Liver (tissue), 9 donors: ENCODE results near the gene SEC22A. TPM values are rescaled to one million over a fixed set of nuclear protein-coding genes. Genes with fewer than 3 reads are reported as not detected.

ENCODE experiments used
- DNase-seq: peaks from one replicate; pipeline ENCODE4 v3.0.0-alpha.2; 2017; ENCODE audit warnings: low spot score
- H3K27ac ChIP-seq, 2 donors: one replicate each; pipeline ENCODE4 v1.7.0; 2013; ENCODE audit warnings: inconsistent platforms in 2 of 2, low read length in 2 of 2, control low read depth in 1 of 2, low read depth in 1 of 2, mild to moderate bottlenecking in 1 of 2
- H3K27me3 ChIP-seq, 4 donors: one replicate each; pipeline versions ENCODE4 v1.6.1 to v1.7.0; 2013; ENCODE audit warnings: low read length in 3 of 4, inconsistent platforms in 1 of 4, mild to moderate bottlenecking in 1 of 4, moderate library complexity in 1 of 4; ENCODE audit not compliant: control insufficient read depth in 4 of 4, insufficient read depth in 4 of 4
- H3K36me3 ChIP-seq, 4 donors: one replicate each; pipeline versions ENCODE4 v1.6.1 to v1.7.0; 2013; ENCODE audit warnings: low read length in 3 of 4, mild to moderate bottlenecking in 3 of 4, low read depth in 1 of 4, moderate library complexity in 1 of 4; ENCODE audit not compliant: control insufficient read depth in 4 of 4, insufficient read depth in 3 of 4
- H3K4me1 ChIP-seq, 4 donors: one replicate each; pipeline versions ENCODE4 v1.6.1 to v1.7.0; 2013; ENCODE audit warnings: low read length in 3 of 4, mild to moderate bottlenecking in 3 of 4, moderate library complexity in 1 of 4; ENCODE audit not compliant: control insufficient read depth in 4 of 4, insufficient read depth in 4 of 4
- H3K4me3 ChIP-seq, 3 donors: one replicate each; pipeline versions ENCODE4 v1.6.1 to v1.7.0; 2013; ENCODE audit warnings: low read length in 3 of 3, control low read depth in 1 of 3, low read depth in 1 of 3, mild to moderate bottlenecking in 1 of 3
- H3K9ac ChIP-seq, 2 donors: one replicate each; pipeline ENCODE4 v1.7.0; 2013; ENCODE audit warnings: low read length in 2 of 2, mild to moderate bottlenecking in 2 of 2, moderate library complexity in 2 of 2, control low read depth in 1 of 2, low read depth in 1 of 2
- H3K9me3 ChIP-seq, 4 donors: one replicate each; pipeline versions ENCODE4 v1.6.1 to v1.7.0; 2013; ENCODE audit warnings: low read length in 3 of 4; ENCODE audit not compliant: control insufficient read depth in 4 of 4
- ATF3 ChIP-seq: IDR thresholded peaks from 2 replicates; pipeline ENCODE4 v1.6.1; 2016; ENCODE audit warnings: antibody characterized with exemption
- EGR1 ChIP-seq, 2 donors: IDR thresholded peaks; 2 replicates each; pipeline ENCODE4 v1.6.1; 2016 to 2018; ENCODE audit warnings: antibody characterized with exemption in 2 of 2, low read depth in 2 of 2
- FOXA1 ChIP-seq: IDR thresholded peaks from 2 replicates; pipeline ENCODE4 v1.6.1; 2016; ENCODE audit warnings: antibody characterized with exemption
- FOXA2 ChIP-seq: IDR thresholded peaks from 2 replicates; pipeline ENCODE4 v1.6.1; 2016; ENCODE audit warnings: antibody characterized with exemption
- GABPA ChIP-seq, 2 donors: IDR thresholded peaks in 1 of 2; conservative IDR thresholded peaks in 1 of 2; 2 replicates each; pipeline ENCODE4 v1.6.1; 2016; ENCODE audit warnings: antibody characterized with exemption in 2 of 2, mild to moderate bottlenecking in 1 of 2, moderate library complexity in 1 of 2
- HNF4A ChIP-seq, 2 donors: conservative IDR thresholded peaks; 2 replicates each; pipeline ENCODE4 v1.6.1; 2016; ENCODE audit warnings: antibody characterized with exemption in 2 of 2, mild to moderate bottlenecking in 2 of 2
- HNF4G ChIP-seq: IDR thresholded peaks from 2 replicates; pipeline ENCODE4 v1.6.1; 2016; ENCODE audit warnings: antibody characterized with exemption
- JUND ChIP-seq, 2 donors: IDR thresholded peaks; 2 replicates each; pipeline ENCODE4 v1.6.1; 2016; ENCODE audit warnings: antibody characterized with exemption in 2 of 2
- MAX ChIP-seq: IDR thresholded peaks from 2 replicates; pipeline ENCODE4 v1.6.1; 2016; ENCODE audit warnings: antibody characterized with exemption
- NR2F2 ChIP-seq: IDR thresholded peaks from 2 replicates; pipeline ENCODE4 v1.6.1; 2016; ENCODE audit warnings: antibody characterized with exemption
- RAD21 ChIP-seq, 2 donors: IDR thresholded peaks; 2 replicates each; pipeline ENCODE4 v1.6.1; 2016; ENCODE audit warnings: antibody characterized with exemption in 2 of 2, mild to moderate bottlenecking in 2 of 2
- RXRA ChIP-seq, 2 donors: IDR thresholded peaks; 2 replicates each; pipeline ENCODE4 v1.6.1; 2017 to 2018; ENCODE audit warnings: antibody characterized with exemption in 2 of 2, mild to moderate bottlenecking in 1 of 2
- SP1 ChIP-seq: IDR thresholded peaks from 2 replicates; pipeline ENCODE4 v1.6.1; 2018; ENCODE audit warnings: antibody characterized with exemption, mild to moderate bottlenecking
- TAF1 ChIP-seq: conservative IDR thresholded peaks from 2 replicates; pipeline ENCODE4 v1.6.1; 2016; ENCODE audit warnings: antibody characterized with exemption, mild to moderate bottlenecking
- YY1 ChIP-seq: IDR thresholded peaks from 2 replicates; pipeline ENCODE4 v1.6.1; 2016; ENCODE audit warnings: antibody characterized with exemption, mild to moderate bottlenecking
- ZBTB33 ChIP-seq: IDR thresholded peaks from 2 replicates; pipeline ENCODE4 v1.6.1; 2016; ENCODE audit warnings: antibody characterized with exemption
- WGBS: extraction: QIAGEN DNeasy Blood & Tissue Kit; methylation state at CpG from one replicate; pipeline ENCODE4 v1.1.7; 2013; 5-methylcytosine and 5-hydroxymethylcytosine counted together
- polyA plus RNA-seq, 2 donors: library from polyadenylated mRNA; stranded (reverse) in 1 of 2; unstranded in 1 of 2; fragments of 200-250 nt in 1 of 2; fragments of >200 nt in 1 of 2; fragmentation: Nextera tagmentation in 1 of 2; extraction: Ambion mirVana in 1 of 2; gene quantifications; one replicate each; pipeline versions ENCODE4 v1.2.1 to v1.2.3, GENCODE V29; 2013 to 2015
- total RNA-seq, 2 donors: library from RNA; depleted of rRNA; stranded (reverse); fragments of >200 nt; gene quantifications; one replicate each; pipeline ENCODE4 v1.2.3, GENCODE V29; 2014
- TF ChIP-seq, protein P1 (sequence below): IDR thresholded peaks from 2 replicates; pipeline ENCODE4 v1.6.1; 2016; ENCODE audit warnings: antibody characterized with exemption, mild to moderate bottlenecking
- TF ChIP-seq, protein P2 (sequence below): fragments of 150-350 bp; IDR thresholded peaks from 2 replicates; pipeline ENCODE4 v1.5.1; 2017; ENCODE audit warnings: improper control_type of control experiment, low read depth, low read length; ENCODE audit not compliant: missing input control
- donor health status: healthy.
- donor health status: healthy.
- donor health status: healthy.
- donor health status: healthy.
- donor health status: healthy.

The SEC22A gene
- total and polyA plus RNA-seq, 4 donors = 9.7 to 21.7 (median 16.1) TPM

GRCh38 chr3:123305192-123305591 is 103.4 kb downstream of the SEC22A start:
- H3K9ac ChIP-seq = no peak overlapping the region
- 81% methylated on average over 2 of the region's 2 CpGs for WGBS
- DNase-seq = no peak
- no peak overlapping the region for H3K4me3 ChIP-seq
- H3K27me3 ChIP-seq = no peaks in the 10 kb centered on the region
- no peaks in the 10 kb centered on the region for H3K9me3 ChIP-seq
- TF ChIP-seq, protein P1, sequence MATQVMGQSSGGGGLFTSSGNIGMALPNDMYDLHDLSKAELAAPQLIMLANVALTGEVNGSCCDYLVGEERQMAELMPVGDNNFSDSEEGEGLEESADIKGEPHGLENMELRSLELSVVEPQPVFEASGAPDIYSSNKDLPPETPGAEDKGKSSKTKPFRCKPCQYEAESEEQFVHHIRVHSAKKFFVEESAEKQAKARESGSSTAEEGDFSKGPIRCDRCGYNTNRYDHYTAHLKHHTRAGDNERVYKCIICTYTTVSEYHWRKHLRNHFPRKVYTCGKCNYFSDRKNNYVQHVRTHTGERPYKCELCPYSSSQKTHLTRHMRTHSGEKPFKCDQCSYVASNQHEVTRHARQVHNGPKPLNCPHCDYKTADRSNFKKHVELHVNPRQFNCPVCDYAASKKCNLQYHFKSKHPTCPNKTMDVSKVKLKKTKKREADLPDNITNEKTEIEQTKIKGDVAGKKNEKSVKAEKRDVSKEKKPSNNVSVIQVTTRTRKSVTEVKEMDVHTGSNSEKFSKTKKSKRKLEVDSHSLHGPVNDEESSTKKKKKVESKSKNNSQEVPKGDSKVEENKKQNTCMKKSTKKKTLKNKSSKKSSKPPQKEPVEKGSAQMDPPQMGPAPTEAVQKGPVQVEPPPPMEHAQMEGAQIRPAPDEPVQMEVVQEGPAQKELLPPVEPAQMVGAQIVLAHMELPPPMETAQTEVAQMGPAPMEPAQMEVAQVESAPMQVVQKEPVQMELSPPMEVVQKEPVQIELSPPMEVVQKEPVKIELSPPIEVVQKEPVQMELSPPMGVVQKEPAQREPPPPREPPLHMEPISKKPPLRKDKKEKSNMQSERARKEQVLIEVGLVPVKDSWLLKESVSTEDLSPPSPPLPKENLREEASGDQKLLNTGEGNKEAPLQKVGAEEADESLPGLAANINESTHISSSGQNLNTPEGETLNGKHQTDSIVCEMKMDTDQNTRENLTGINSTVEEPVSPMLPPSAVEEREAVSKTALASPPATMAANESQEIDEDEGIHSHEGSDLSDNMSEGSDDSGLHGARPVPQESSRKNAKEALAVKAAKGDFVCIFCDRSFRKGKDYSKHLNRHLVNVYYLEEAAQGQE = no peak
- no peak for TF ChIP-seq ATF3
- no peak for TF ChIP-seq HNF4A (conservative IDR thresholded peaks at IDR 0.05)
- TF ChIP-seq SP1 = no peak
- TF ChIP-seq ZBTB33 = no peak
- no peak for TF ChIP-seq GABPA (IDR thresholded peaks at IDR 0.05 in 1 of 2, conservative IDR thresholded peaks at IDR 0.05 in 1 of 2)
- no peak for TF ChIP-seq TAF1
- no peak for TF ChIP-seq HNF4G
- no peak for TF ChIP-seq FOXA2
- TF ChIP-seq YY1 = no peak
- no peak for TF ChIP-seq JUND (IDR thresholded peaks at IDR 0.05)
- no peak for TF ChIP-seq EGR1 (IDR thresholded peaks at IDR 0.05; ENCODE audit: low read depth in 2 of 2)
- TF ChIP-seq, protein P2, sequence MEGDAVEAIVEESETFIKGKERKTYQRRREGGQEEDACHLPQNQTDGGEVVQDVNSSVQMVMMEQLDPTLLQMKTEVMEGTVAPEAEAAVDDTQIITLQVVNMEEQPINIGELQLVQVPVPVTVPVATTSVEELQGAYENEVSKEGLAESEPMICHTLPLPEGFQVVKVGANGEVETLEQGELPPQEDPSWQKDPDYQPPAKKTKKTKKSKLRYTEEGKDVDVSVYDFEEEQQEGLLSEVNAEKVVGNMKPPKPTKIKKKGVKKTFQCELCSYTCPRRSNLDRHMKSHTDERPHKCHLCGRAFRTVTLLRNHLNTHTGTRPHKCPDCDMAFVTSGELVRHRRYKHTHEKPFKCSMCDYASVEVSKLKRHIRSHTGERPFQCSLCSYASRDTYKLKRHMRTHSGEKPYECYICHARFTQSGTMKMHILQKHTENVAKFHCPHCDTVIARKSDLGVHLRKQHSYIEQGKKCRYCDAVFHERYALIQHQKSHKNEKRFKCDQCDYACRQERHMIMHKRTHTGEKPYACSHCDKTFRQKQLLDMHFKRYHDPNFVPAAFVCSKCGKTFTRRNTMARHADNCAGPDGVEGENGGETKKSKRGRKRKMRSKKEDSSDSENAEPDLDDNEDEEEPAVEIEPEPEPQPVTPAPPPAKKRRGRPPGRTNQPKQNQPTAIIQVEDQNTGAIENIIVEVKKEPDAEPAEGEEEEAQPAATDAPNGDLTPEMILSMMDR = no peak
- TF ChIP-seq MAX = no peak
- no peak for TF ChIP-seq RXRA (IDR thresholded peaks at IDR 0.05)
- TF ChIP-seq RAD21 (IDR thresholded peaks at IDR 0.05) = no peak
- TF ChIP-seq NR2F2 = no peak
- H3K4me1 ChIP-seq = no peaks in the 10 kb centered on the region
- H3K36me3 ChIP-seq = peaks cover 0 to 3% (median 0%) of the 10 kb centered on the region in 4 donors
- H3K27ac ChIP-seq = no peak overlapping the region

- Histone ChIP-seq H3K27me3 (no peaks in the 10 kb centered on the region), H3K4me1 (no peaks in the 10 kb centered on the region), H3K9me3 (no peaks in the 10 kb centered on the region), H3K36me3 (peaks cover 0 to 3% (median 0%) of the 10 kb centered on the region in 4 donors), H3K4me3 (no peak overlapping the region), H3K9ac (no peak overlapping the region), H3K27ac (no peak overlapping the region)
- 89% methylated on average over 5 of the region's 5 CpGs for WGBS
- no peak for DNase-seq
- TF ChIP-seq SP1 (no peak), NR2F2 (no peak), ZBTB33 (no peak), FOXA2 (no peak), YY1 (no peak), TAF1 (no peak), FOXA1 (no peak), MAX (no peak), RXRA (IDR thresholded peaks at IDR 0.05) (no peak)
- TF ChIP-seq, protein P1 = no peak
Observed at GRCh38 chr3:123307064-123307463, 105.3 kb downstream of the SEC22A start.
